Hepatocyte (in vitro differentiated cells): ENCODE data around the gene IGLL5. TPM values are rescaled to one million over a fixed set of nuclear protein-coding genes. Genes with fewer than 3 reads are reported as not detected.

Source experiments
- DNase-seq: peaks from one replicate; pipeline ENCODE4 v3.0.0-alpha.2; 2016; ENCODE audit warnings: low spot score
- H2AFZ ChIP-seq: fragments of 200-600 bp; sonication (generic); 2 replicates; pipeline ENCODE4 v1.6.0; 2016; ENCODE audit warnings: antibody characterized with exemption, mild to moderate bottlenecking
- H3K27ac ChIP-seq: fragments of 200-600 bp; sonication (generic); 2 replicates; pipeline ENCODE4 v1.5.1; 2016; ENCODE audit warnings: mild to moderate bottlenecking
- H3K27me3 ChIP-seq: fragments of 200-600 bp; sonication (generic); 2 replicates; pipeline ENCODE4 v1.6.1; 2016
- H3K36me3 ChIP-seq: fragments of 200-600 bp; sonication (generic); replicated peaks from 2 replicates; pipeline ENCODE4 v1.5.1; 2016; ENCODE audit warnings: low read depth; ENCODE audit not compliant: insufficient read depth
- H3K4me1 ChIP-seq: fragments of 200-600 bp; sonication (generic); 2 replicates; pipeline ENCODE4 v1.5.1; 2016; ENCODE audit warnings: mild to moderate bottlenecking, moderate library complexity; ENCODE audit not compliant: insufficient read depth
- H3K4me2 ChIP-seq: fragments of 200-600 bp; sonication (generic); 2 replicates; pipeline ENCODE4 v1.6.0; 2016
- H3K4me3 ChIP-seq: fragments of 200-600 bp; sonication (generic); 2 replicates; pipeline ENCODE4 v1.5.1; 2016; ENCODE audit warnings: mild to moderate bottlenecking
- H3K79me2 ChIP-seq: fragments of 200-600 bp; sonication (generic); 2 replicates; pipeline ENCODE4 v1.6.0; 2017; ENCODE audit warnings: mild to moderate bottlenecking
- H3K9me2 ChIP-seq: fragments of 200-600 bp; sonication (generic); replicated peaks from 2 replicates; pipeline ENCODE4 v1.6.0; 2017; ENCODE audit warnings: mild to moderate bottlenecking; ENCODE audit not compliant: insufficient read depth
- H3K9me3 ChIP-seq: fragments of 200-600 bp; sonication (generic); 2 replicates; pipeline ENCODE4 v1.5.1; 2016; ENCODE audit warnings: low read depth, mild to moderate bottlenecking
- H4K20me1 ChIP-seq: fragments of 200-600 bp; sonication (generic); 2 replicates; pipeline ENCODE4 v1.6.0; 2016; ENCODE audit warnings: mild to moderate bottlenecking; ENCODE audit not compliant: insufficient read depth, poor library complexity, severe bottlenecking
- CTCF ChIP-seq: fragments of 200-600 bp; sonication (generic); IDR thresholded peaks from 2 replicates; pipeline ENCODE4 v1.5.1; 2016; ENCODE audit warnings: antibody characterized with exemption, mild to moderate bottlenecking; ENCODE audit not compliant: poor library complexity
- EZH2 ChIP-seq: fragments of 200-600 bp; sonication (generic); IDR thresholded peaks from 2 replicates; pipeline ENCODE4 v1.6.1; 2016; ENCODE audit warnings: antibody characterized with exemption, mild to moderate bottlenecking, borderline replicate concordance
- EZH2phosphoT487 ChIP-seq: fragments of 200-600 bp; sonication (generic); IDR thresholded peaks from one replicate; pipeline ENCODE4 v1.6.1; 2018; ENCODE audit warnings: antibody characterized with exemption, mild to moderate bottlenecking, low read depth, moderate library complexity; ENCODE audit not compliant: unreplicated experiment, severe bottlenecking
- WGBS: methylation state at CpG from one replicate; pipeline ENCODE4 v1.1.6; 2016; ENCODE audit warnings: low lambda C conversion rate; ENCODE audit errors: missing lambda C conversion rate; 5-methylcytosine and 5-hydroxymethylcytosine counted together
- polyA plus RNA-seq: library from polyadenylated mRNA; unstranded; fragments of >200 nt; fragmentation: Nextera tagmentation; extraction: Ambion mirVana; gene quantifications from 2 replicates; pipeline ENCODE4 v1.2.1, GENCODE V29; 2016
- total RNA-seq: library from RNA; depleted of rRNA; stranded (reverse); fragments of >200 nt; gene quantifications from 2 replicates; pipeline ENCODE4 v1.2.3, GENCODE V29; 2014

Gene IGLL5
- total and polyA plus RNA-seq, 2 experiments from 2014 or later, result not detected

DNA sequence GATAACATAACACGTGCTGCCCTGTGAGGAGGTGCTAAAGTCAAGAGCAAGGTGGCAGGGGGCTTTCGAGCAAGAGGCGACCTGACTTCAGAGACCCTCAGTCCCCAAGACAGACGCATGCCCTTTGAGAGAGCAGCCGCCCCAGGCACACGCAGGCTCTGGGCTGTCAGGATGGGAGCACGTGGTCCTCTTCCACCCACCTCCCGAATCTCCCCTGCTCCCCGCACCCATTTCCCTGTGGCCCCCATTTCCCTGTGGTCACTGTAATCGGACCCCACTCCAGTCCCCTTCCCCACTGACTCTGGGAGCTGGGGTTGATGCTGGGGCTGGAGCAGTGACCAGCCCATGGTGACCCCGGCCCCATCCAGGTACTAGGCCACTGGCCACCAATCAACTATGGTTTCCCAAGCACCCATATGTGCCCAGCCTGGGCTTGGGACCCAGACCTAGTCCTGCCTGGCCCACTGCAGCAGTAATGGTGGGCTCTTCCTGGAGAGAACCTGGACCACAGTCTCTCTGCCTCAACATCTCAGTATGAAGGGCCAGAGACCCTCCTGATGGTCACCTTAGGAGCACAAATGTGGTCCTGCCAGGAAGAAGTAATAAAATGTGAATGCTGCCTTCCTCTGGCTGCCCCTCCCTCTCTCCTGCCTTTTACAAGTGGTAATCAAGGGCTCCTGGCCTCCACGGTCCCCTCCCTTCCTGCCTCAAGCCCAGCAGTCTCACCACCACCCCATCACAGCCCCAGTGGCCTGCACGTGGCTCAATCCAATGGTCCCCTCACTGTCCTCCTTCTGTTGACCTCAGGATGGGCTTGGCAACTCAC is 39.0 kb downstream of the IGLL5 start:
- Histone ChIP-seq H3K79me2 (no peaks in the 10 kb centered on the region), H3K9me3 (no peaks in the 10 kb centered on the region), H3K27me3 (no peaks in the 10 kb centered on the region), H2AFZ (no peak overlapping the region), H3K4me3 (no peak overlapping the region), H4K20me1 (no peaks in the 10 kb centered on the region), H3K9me2 (no peaks in the 10 kb centered on the region), H3K4me1 (peaks cover 22% of the 10 kb centered on the region), H3K27ac (peak overlapping the region; percentile 70), H3K4me2 (no peak overlapping the region), H3K36me3 (no peaks in the 10 kb centered on the region)
- 74% methylated on average over 13 of the region's 13 CpGs for WGBS
- no peak for TF ChIP-seq CTCF
- TF ChIP-seq EZH2phosphoT487, result no peak
- no peak for TF ChIP-seq EZH2
- no peak for DNase-seq

DNA sequence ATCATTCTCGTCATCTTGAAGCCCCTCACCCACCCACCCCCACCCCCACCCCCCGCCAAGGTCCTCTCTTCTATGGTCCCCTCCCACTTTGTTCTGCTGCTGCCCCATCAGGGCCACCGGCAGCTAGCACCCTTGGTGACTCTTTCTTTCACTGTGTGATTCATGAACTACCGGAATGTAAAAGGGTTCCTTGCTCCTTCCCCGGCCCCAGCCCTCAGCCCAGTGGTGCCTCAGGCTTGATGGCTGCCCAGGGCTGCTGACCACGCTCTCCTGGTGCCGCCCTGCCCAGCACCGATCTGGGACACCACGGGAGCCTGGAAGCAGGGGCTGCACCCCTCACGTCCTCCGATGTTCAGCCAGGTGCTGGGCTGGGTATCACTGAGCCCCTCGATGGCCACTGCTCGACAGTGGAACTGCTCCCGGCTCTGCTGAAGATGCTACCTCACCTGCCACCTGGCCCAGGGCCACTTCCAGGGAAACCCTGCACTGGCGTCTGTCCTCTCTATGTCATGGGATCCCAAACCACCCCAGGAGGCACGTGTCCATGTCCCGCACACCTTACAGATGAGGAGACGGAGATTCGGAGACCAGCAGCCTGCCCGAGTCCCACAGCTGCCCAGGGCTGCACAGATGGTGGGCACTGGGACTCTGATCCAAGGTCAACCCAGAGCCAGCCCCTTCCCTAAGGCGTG is 39.7 kb downstream of the IGLL5 start:
- no peak for DNase-seq
- no peak overlapping the region for H3K27ac ChIP-seq
- 92% methylated on average over 18 of the region's 21 CpGs for WGBS

DNA sequence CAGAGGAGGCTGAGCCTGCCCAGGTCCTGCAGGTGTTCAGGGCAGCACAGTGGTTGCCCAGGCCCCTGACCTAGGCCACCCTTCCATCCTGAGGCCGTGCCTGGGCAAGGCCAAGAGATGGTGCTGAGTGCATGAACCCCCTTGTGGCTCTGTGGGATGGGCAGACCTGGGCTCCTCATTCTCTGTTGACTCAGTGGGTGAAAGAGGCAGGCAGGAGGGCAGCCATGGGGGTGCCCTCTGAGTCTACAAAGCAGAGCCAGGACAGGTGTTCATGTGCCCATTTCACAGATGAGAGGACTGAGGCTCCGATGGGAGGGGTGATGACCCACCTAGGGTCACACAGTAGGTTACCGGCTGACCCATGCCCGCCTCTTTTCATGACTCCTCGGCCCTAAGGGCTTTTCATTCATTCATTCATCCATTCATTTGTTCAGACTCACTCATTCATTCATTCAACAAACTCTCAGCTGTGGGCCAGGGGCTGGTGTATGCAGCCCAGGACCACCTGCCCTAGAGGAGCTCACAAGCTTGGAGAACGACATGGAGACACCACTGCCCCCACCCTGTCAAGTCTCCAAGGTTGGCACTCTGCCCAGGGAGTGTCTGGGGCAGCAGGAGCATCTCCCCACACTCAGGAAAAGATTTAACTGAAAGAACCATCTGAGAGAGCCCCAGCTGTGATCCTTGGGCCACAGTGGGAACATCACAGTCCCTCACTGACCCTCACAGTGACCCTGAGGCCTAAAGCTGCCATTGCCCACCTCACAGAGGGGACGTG is 40.5 kb downstream of the IGLL5 start:
- 86% methylated on average over 7 of the region's 7 CpGs for WGBS
- no peaks in the 10 kb centered on the region for H3K79me2 ChIP-seq
- H3K4me2 ChIP-seq, result no peak overlapping the region
- H3K9me2 ChIP-seq, result no peaks in the 10 kb centered on the region
- no peak overlapping the region for H3K4me3 ChIP-seq
- no peaks in the 10 kb centered on the region for H3K27me3 ChIP-seq
- H2AFZ ChIP-seq, result no peak overlapping the region
- no peaks in the 10 kb centered on the region for H3K9me3 ChIP-seq
- no peak overlapping the region for H3K27ac ChIP-seq
- TF ChIP-seq EZH2phosphoT487 (no peak), EZH2 (no peak), CTCF (no peak)
- peaks cover 22% of the 10 kb centered on the region for H3K4me1 ChIP-seq
- DNase-seq, result no peak
- no peaks in the 10 kb centered on the region for H4K20me1 ChIP-seq
- H3K36me3 ChIP-seq, result no peaks in the 10 kb centered on the region

More for the DNA sequence above, 39.7 kb downstream of the IGLL5 start:
- TF ChIP-seq CTCF (no peak), EZH2 (no peak), EZH2phosphoT487 (no peak)
- no peaks in the 10 kb centered on the region for H3K79me2 ChIP-seq
- peaks cover 22% of the 10 kb centered on the region for H3K4me1 ChIP-seq
- H2AFZ ChIP-seq, result no peak overlapping the region
- no peaks in the 10 kb centered on the region for H4K20me1 ChIP-seq
- H3K9me3 ChIP-seq, result no peaks in the 10 kb centered on the region
- no peak overlapping the region for H3K4me2 ChIP-seq
- no peaks in the 10 kb centered on the region for H3K36me3 ChIP-seq
- H3K9me2 ChIP-seq, result no peaks in the 10 kb centered on the region
- no peak overlapping the region for H3K4me3 ChIP-seq
- H3K27me3 ChIP-seq, result no peaks in the 10 kb centered on the region
